HepG2 (cell line): ENCODE data around the gene ADM5. TPM values are rescaled to one million over a fixed set of nuclear protein-coding genes. Genes with fewer than 3 reads are reported as not detected.
A peak's percentile ranks its signal among the peaks of the same experiment; 100 is the strongest.

ENCODE experiments used
- FOXM1 ChIP-seq: sonication (generic); formaldehyde crosslinking; IDR thresholded peaks from 2 replicates; pipeline ENCODE4 v1.5.0; 2020; ENCODE audit warnings: missing genetic modification reagents
- RFX5 ChIP-seq: IDR thresholded peaks from 2 replicates; pipeline ENCODE4 v1.6.1; 2011; ENCODE audit warnings: low read depth, low read length, improper control_type of control experiment
- RNF2 ChIP-seq: fragments of 450-650 bp; conservative IDR thresholded peaks from 2 replicates; pipeline ENCODE4 v1.6.1; 2016; ENCODE audit warnings: low read depth
- SIN3B ChIP-seq: fragments of 150-350 bp; IDR thresholded peaks from 2 replicates; pipeline ENCODE4 v1.6.1; 2014; ENCODE audit warnings: low read length
- ZNF232 ChIP-seq: sonication (generic); formaldehyde crosslinking; IDR thresholded peaks from 2 replicates; pipeline ENCODE4 v1.4.0; 2020; ENCODE audit warnings: missing genetic modification reagents, borderline replicate concordance
- ZNF510 ChIP-seq: sonication (generic); formaldehyde crosslinking; IDR thresholded peaks from 2 replicates; pipeline ENCODE4 v1.4.0; 2020; ENCODE audit warnings: low read depth, mild to moderate bottlenecking, missing genetic modification reagents
- ZNF747 ChIP-seq: sonication (generic); formaldehyde crosslinking; IDR thresholded peaks from 2 replicates; pipeline ENCODE4 v1.8.1; 2023; ENCODE audit warnings: missing genetic modification reagents, mild to moderate bottlenecking, borderline replicate concordance
- ZSCAN22 ChIP-seq: sonication (generic); formaldehyde crosslinking; IDR thresholded peaks from 2 replicates; pipeline ENCODE4 v1.4.0; 2020; ENCODE audit warnings: mild to moderate bottlenecking, missing genetic modification reagents
- polyA plus RNA-seq, 8 experiments: library from polyadenylated mRNA; depleted of rRNA in 3 of 8; stranded (reverse) in 7 of 8; unstranded in 1 of 8; fragments of >200 nt; fragmentation: Illumina TruSeq in 4 of 8; extraction: Trizol in 4 of 8; gene quantifications; 2 replicates each; pipeline versions ENCODE4 v1.2.1 to v1.2.3, GENCODE V29; 2011 to 2016; ENCODE audit warnings: low read depth in 4 of 8, missing spikeins in 1 of 8, mixed read lengths in 1 of 8; ENCODE audit not compliant: insufficient read depth in 1 of 8
- total RNA-seq, 5 experiments: library from RNA; depleted of rRNA; stranded (reverse); fragments of >200 nt; fragmentation: Illumina TruSeq; extraction: Trizol; gene quantifications; 2 replicates each; pipeline ENCODE4 v1.2.3, GENCODE V29; 2016; ENCODE audit warnings: low read depth in 1 of 5
- TF ChIP-seq, protein P1 (sequence below): sonication (generic); IDR thresholded peaks from 2 replicates; pipeline ENCODE4 v1.6.1; 2016; ENCODE audit warnings: low read depth, borderline replicate concordance
- TF ChIP-seq, protein P2 (sequence below): sonication (generic); formaldehyde crosslinking; IDR thresholded peaks from 2 replicates; pipeline ENCODE4 v1.4.0; 2020; ENCODE audit warnings: mild to moderate bottlenecking, missing genetic modification reagents
- TF ChIP-seq, protein P3 (sequence below): sonication (generic); formaldehyde crosslinking; IDR thresholded peaks from 2 replicates; pipeline ENCODE4 v1.8.0; 2022; ENCODE audit warnings: missing genetic modification reagents, mild to moderate bottlenecking, moderate library complexity, borderline replicate concordance
- TF ChIP-seq, protein P4 (sequence below): IDR thresholded peaks from 2 replicates; pipeline ENCODE4 v1.4.0; 2020; ENCODE audit warnings: mild to moderate bottlenecking, missing genetic modification reagents
- TF ChIP-seq, protein P5 (sequence below): sonication (generic); formaldehyde crosslinking; IDR thresholded peaks from 2 replicates; pipeline ENCODE4 v1.4.0; 2020; ENCODE audit warnings: missing genetic modification reagents, borderline replicate concordance

The ADM5 gene
- total and polyA plus RNA-seq, 2 of the 13 experiments (the other 11 are each of a cell fraction or from before 2014, with no cell fraction given) = 2.7 to 4.1 TPM

DNA sequence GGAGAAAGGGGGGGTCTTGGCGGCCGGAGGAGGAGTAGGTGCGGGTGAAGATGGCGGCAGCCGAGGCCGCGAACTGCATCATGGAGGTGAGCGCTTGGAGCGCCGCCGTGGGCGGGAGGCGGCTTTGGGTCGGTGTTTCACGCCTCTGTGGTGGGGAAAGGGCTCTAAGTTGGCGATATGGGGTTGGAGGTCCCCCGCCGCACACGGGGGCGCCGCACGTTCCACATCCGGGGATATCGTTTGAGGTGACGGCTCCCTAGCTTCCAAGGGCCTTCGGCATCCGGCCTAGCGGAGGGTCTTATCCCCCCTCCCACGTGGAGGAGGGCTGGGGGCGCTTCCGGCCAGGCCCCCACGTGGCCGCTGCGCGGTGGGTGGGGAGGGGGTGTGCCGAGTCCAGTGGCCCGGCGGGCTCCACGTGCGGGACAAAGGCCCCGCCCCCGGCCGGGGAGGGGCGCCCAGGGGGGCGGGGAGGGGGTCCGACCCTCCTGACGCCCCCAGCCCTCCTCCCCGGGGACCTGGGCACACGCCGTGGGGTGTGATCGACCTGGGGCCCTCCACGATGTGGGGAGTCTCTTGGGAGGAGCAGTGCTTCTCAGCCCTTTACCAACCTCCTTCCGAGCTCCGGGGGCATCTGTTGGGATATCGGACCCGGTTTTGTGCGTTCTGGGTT lies 12.0 kb upstream of the ADM5 start, which contains the start of gene PRMT1 (continued):
- TF ChIP-seq, protein P1, sequence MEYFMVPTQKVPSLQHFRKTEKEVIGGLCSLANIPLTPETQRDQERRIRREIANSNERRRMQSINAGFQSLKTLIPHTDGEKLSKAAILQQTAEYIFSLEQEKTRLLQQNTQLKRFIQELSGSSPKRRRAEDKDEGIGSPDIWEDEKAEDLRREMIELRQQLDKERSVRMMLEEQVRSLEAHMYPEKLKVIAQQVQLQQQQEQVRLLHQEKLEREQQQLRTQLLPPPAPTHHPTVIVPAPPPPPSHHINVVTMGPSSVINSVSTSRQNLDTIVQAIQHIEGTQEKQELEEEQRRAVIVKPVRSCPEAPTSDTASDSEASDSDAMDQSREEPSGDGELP = no peak; the same call in 1 of the 2 replicates
- TF ChIP-seq ZNF747 (peak; percentile 72; the same call in 1 of the 2 replicates), RFX5 (no peak), RNF2 (no peak), FOXM1 (CRISPR knock-in tag) (no peak), ZSCAN22 (no peak), ZNF232 (0 out of 2 replicates have a peak, but pooled peaks have one; percentile 46), ZNF510 (no peak), SIN3B (no peak)
- TF ChIP-seq, protein P2, sequence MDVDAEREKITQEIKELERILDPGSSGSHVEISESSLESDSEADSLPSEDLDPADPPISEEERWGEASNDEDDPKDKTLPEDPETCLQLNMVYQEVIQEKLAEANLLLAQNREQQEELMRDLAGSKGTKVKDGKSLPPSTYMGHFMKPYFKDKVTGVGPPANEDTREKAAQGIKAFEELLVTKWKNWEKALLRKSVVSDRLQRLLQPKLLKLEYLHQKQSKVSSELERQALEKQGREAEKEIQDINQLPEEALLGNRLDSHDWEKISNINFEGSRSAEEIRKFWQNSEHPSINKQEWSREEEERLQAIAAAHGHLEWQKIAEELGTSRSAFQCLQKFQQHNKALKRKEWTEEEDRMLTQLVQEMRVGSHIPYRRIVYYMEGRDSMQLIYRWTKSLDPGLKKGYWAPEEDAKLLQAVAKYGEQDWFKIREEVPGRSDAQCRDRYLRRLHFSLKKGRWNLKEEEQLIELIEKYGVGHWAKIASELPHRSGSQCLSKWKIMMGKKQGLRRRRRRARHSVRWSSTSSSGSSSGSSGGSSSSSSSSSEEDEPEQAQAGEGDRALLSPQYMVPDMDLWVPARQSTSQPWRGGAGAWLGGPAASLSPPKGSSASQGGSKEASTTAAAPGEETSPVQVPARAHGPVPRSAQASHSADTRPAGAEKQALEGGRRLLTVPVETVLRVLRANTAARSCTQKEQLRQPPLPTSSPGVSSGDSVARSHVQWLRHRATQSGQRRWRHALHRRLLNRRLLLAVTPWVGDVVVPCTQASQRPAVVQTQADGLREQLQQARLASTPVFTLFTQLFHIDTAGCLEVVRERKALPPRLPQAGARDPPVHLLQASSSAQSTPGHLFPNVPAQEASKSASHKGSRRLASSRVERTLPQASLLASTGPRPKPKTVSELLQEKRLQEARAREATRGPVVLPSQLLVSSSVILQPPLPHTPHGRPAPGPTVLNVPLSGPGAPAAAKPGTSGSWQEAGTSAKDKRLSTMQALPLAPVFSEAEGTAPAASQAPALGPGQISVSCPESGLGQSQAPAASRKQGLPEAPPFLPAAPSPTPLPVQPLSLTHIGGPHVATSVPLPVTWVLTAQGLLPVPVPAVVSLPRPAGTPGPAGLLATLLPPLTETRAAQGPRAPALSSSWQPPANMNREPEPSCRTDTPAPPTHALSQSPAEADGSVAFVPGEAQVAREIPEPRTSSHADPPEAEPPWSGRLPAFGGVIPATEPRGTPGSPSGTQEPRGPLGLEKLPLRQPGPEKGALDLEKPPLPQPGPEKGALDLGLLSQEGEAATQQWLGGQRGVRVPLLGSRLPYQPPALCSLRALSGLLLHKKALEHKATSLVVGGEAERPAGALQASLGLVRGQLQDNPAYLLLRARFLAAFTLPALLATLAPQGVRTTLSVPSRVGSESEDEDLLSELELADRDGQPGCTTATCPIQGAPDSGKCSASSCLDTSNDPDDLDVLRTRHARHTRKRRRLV = peak; percentile 86; the same call in 1 of the 2 replicates
- TF ChIP-seq, protein P3, sequence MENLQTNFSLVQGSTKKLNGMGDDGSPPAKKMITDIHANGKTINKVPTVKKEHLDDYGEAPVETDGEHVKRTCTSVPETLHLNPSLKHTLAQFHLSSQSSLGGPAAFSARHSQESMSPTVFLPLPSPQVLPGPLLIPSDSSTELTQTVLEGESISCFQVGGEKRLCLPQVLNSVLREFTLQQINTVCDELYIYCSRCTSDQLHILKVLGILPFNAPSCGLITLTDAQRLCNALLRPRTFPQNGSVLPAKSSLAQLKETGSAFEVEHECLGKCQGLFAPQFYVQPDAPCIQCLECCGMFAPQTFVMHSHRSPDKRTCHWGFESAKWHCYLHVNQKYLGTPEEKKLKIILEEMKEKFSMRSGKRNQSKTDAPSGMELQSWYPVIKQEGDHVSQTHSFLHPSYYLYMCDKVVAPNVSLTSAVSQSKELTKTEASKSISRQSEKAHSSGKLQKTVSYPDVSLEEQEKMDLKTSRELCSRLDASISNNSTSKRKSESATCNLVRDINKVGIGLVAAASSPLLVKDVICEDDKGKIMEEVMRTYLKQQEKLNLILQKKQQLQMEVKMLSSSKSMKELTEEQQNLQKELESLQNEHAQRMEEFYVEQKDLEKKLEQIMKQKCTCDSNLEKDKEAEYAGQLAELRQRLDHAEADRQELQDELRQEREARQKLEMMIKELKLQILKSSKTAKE (CRISPR knock-in tag) = no peak
- TF ChIP-seq, protein P4, sequence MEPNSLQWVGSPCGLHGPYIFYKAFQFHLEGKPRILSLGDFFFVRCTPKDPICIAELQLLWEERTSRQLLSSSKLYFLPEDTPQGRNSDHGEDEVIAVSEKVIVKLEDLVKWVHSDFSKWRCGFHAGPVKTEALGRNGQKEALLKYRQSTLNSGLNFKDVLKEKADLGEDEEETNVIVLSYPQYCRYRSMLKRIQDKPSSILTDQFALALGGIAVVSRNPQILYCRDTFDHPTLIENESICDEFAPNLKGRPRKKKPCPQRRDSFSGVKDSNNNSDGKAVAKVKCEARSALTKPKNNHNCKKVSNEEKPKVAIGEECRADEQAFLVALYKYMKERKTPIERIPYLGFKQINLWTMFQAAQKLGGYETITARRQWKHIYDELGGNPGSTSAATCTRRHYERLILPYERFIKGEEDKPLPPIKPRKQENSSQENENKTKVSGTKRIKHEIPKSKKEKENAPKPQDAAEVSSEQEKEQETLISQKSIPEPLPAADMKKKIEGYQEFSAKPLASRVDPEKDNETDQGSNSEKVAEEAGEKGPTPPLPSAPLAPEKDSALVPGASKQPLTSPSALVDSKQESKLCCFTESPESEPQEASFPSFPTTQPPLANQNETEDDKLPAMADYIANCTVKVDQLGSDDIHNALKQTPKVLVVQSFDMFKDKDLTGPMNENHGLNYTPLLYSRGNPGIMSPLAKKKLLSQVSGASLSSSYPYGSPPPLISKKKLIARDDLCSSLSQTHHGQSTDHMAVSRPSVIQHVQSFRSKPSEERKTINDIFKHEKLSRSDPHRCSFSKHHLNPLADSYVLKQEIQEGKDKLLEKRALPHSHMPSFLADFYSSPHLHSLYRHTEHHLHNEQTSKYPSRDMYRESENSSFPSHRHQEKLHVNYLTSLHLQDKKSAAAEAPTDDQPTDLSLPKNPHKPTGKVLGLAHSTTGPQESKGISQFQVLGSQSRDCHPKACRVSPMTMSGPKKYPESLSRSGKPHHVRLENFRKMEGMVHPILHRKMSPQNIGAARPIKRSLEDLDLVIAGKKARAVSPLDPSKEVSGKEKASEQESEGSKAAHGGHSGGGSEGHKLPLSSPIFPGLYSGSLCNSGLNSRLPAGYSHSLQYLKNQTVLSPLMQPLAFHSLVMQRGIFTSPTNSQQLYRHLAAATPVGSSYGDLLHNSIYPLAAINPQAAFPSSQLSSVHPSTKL = peak; percentile 50; the same call in 1 of the 2 replicates
- TF ChIP-seq, protein P5, sequence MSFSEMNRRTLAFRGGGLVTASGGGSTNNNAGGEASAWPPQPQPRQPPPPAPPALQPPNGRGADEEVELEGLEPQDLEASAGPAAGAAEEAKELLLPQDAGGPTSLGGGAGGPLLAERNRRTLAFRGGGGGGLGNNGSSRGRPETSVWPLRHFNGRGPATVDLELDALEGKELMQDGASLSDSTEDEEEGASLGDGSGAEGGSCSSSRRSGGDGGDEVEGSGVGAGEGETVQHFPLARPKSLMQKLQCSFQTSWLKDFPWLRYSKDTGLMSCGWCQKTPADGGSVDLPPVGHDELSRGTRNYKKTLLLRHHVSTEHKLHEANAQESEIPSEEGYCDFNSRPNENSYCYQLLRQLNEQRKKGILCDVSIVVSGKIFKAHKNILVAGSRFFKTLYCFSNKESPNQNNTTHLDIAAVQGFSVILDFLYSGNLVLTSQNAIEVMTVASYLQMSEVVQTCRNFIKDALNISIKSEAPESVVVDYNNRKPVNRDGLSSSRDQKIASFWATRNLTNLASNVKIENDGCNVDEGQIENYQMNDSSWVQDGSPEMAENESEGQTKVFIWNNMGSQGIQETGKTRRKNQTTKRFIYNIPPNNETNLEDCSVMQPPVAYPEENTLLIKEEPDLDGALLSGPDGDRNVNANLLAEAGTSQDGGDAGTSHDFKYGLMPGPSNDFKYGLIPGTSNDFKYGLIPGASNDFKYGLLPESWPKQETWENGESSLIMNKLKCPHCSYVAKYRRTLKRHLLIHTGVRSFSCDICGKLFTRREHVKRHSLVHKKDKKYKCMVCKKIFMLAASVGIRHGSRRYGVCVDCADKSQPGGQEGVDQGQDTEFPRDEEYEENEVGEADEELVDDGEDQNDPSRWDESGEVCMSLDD = no peak
